ENCODE results near the gene TFF3. TPM values are rescaled to one million over a fixed set of nuclear protein-coding genes. Genes with fewer than 3 reads are reported as not detected.

Gene TFF3
- total RNA-seq, 1 donor from 2014 or later: not detected

- TF ChIP-seq EZH2 (IDR thresholded peaks at IDR 0.05) (no peak), EZH2phosphoT487 (IDR thresholded peaks at IDR 0.05) (no peak)
- TF ChIP-seq, protein P1, sequence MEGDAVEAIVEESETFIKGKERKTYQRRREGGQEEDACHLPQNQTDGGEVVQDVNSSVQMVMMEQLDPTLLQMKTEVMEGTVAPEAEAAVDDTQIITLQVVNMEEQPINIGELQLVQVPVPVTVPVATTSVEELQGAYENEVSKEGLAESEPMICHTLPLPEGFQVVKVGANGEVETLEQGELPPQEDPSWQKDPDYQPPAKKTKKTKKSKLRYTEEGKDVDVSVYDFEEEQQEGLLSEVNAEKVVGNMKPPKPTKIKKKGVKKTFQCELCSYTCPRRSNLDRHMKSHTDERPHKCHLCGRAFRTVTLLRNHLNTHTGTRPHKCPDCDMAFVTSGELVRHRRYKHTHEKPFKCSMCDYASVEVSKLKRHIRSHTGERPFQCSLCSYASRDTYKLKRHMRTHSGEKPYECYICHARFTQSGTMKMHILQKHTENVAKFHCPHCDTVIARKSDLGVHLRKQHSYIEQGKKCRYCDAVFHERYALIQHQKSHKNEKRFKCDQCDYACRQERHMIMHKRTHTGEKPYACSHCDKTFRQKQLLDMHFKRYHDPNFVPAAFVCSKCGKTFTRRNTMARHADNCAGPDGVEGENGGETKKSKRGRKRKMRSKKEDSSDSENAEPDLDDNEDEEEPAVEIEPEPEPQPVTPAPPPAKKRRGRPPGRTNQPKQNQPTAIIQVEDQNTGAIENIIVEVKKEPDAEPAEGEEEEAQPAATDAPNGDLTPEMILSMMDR (IDR thresholded peaks at IDR 0.05): no peak
- H3K4me3 ChIP-seq: no peak overlapping the region
- H4K20me1 ChIP-seq (ENCODE audit: low read depth): no peaks in the 10 kb centered on the region
- peaks cover 21% of the 10 kb centered on the region for H3K4me1 Mint-ChIP-seq
- no peak overlapping the region for H3K4me2 ChIP-seq
- H3K9ac ChIP-seq: no peak overlapping the region
- no peak overlapping the region for H2AFZ ChIP-seq (replicated peaks)
- H3K36me3 ChIP-seq: no peaks in the 10 kb centered on the region
- H3K4me1 ChIP-seq: peaks cover 4% of the 10 kb centered on the region
- H3K36me3 Mint-ChIP-seq: no peaks in the 10 kb centered on the region
- H3K4me3 Mint-ChIP-seq: no peak overlapping the region
- H3K79me2 ChIP-seq (ENCODE audit: low read depth): no peaks in the 10 kb centered on the region
- DNase-seq (ENCODE audit: low spot score): no peak
- no peak overlapping the region for H3K27ac ChIP-seq
- H3K27ac Mint-ChIP-seq: no peak overlapping the region
- no peaks in the 10 kb centered on the region for H3K9me3 ChIP-seq (ENCODE audit: low read depth)
- H3F3A ChIP-seq (ENCODE audit: low read depth): no peaks in the 10 kb centered on the region
- H3K27me3 ChIP-seq: peaks cover 6% of the 10 kb centered on the region
- H3K27me3 Mint-ChIP-seq (ENCODE audit: insufficient read depth, low read depth): peaks cover 2% of the 10 kb centered on the region
- no peaks in the 10 kb centered on the region for H3K9me3 Mint-ChIP-seq
These were observed 9.5 kb downstream of the TFF3 start for GRCh38 chr21:42305707-42306147.

- H3K36me3 ChIP-seq: no peaks in the 10 kb centered on the region
- Mint-ChIP-seq H3K27ac (no peak overlapping the region), H3K4me1 (peaks cover 16% of the 10 kb centered on the region), H3K36me3 (no peaks in the 10 kb centered on the region), H3K27me3 (ENCODE audit: insufficient read depth, low read depth) (peaks cover under 1% of the 10 kb centered on the region), H3K4me3 (no peak overlapping the region), H3K9me3 (no peaks in the 10 kb centered on the region)
- H2AFZ ChIP-seq (replicated peaks): no peak overlapping the region
- no peak overlapping the region for H3K27ac ChIP-seq
- H3F3A ChIP-seq (ENCODE audit: low read depth): no peaks in the 10 kb centered on the region
- DNase-seq (ENCODE audit: low spot score): no peak
- TF ChIP-seq EZH2phosphoT487 (IDR thresholded peaks at IDR 0.05): no peak
- TF ChIP-seq, protein P1 (IDR thresholded peaks at IDR 0.05): no peak
- TF ChIP-seq EZH2 (IDR thresholded peaks at IDR 0.05): no peak
- H3K27me3 ChIP-seq: no peaks in the 10 kb centered on the region
- H3K9me3 ChIP-seq (ENCODE audit: low read depth): no peaks in the 10 kb centered on the region
- no peak overlapping the region for H3K4me2 ChIP-seq
- H3K4me3 ChIP-seq: no peak overlapping the region
- H3K4me1 ChIP-seq: peaks cover under 1% of the 10 kb centered on the region
- no peaks in the 10 kb centered on the region for H4K20me1 ChIP-seq (ENCODE audit: low read depth)
- no peaks in the 10 kb centered on the region for H3K79me2 ChIP-seq (ENCODE audit: low read depth)
- H3K9ac ChIP-seq: no peak overlapping the region
These were observed 10.4 kb downstream of the TFF3 start for GRCh38 chr21:42304556-42305454.

DNA sequence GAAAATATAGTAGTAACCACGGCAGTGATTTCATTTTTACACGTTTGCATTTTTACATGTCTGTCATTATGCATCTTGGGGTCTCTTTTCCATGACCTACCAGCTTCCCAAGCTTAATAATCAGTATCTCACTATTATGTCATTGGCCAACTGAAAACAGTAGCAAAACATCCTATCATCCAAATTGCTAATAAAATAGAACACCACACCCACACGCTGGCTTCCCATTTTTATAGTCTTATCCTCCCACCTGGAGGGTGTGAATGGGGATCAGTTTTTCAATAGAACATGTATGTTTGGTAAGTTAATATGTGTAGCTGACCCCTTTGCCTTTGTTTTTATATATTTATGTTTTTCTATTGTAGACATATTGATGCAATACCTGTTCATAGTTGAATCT is 11.8 kb downstream of the TFF3 start:
- Histone ChIP-seq H3K4me3 (no peak overlapping the region), H3K4me1 (peaks cover 5% of the 10 kb centered on the region), H2AFZ (replicated peaks) (no peak overlapping the region), H3K4me2 (no peak overlapping the region), H4K20me1 (ENCODE audit: low read depth) (no peaks in the 10 kb centered on the region), H3K9ac (no peak overlapping the region), H3K27me3 (no peaks in the 10 kb centered on the region), H3K27ac (no peak overlapping the region), H3K79me2 (ENCODE audit: low read depth) (no peaks in the 10 kb centered on the region), H3K36me3 (no peaks in the 10 kb centered on the region), H3K9me3 (ENCODE audit: low read depth) (no peaks in the 10 kb centered on the region), H3F3A (ENCODE audit: low read depth) (no peaks in the 10 kb centered on the region)
- no peaks in the 10 kb centered on the region for H3K36me3 Mint-ChIP-seq
- H3K9me3 Mint-ChIP-seq: no peaks in the 10 kb centered on the region
- peaks cover 11% of the 10 kb centered on the region for H3K4me1 Mint-ChIP-seq
- H3K4me3 Mint-ChIP-seq: no peak overlapping the region
- H3K27me3 Mint-ChIP-seq (ENCODE audit: insufficient read depth, low read depth): peaks cover under 1% of the 10 kb centered on the region
- H3K27ac Mint-ChIP-seq: no peak overlapping the region
- TF ChIP-seq EZH2phosphoT487 (IDR thresholded peaks at IDR 0.05) (no peak), EZH2 (IDR thresholded peaks at IDR 0.05) (no peak)
- TF ChIP-seq, protein P1 (IDR thresholded peaks at IDR 0.05): no peak
- DNase-seq (ENCODE audit: low spot score): no peak
